ENCODE data around the gene ING3.

Gene ING3

DNA sequence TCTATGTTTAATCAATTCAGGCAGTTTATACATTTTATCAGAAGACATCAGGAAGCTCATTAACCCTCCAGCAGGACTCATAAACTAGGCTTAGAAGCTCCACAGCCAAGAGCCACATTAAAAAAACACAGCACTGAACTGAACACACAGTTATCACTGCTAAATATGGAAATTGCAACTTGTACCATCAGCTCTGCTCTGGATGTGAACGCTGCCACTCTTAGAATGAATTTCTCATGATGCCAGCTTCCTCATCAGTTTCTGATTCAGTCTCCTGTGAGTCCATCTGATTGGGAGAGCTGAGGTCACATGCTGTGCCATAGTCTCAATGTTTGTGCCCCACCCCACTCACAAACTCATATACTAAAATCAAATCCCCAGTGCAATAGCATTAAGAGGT, 17.1 kb upstream of the ING3 start:
- no peak overlapping the region for H3K23ac ChIP-seq (ENCODE audit: low read depth, low read length, poor library complexity)
- H4K91ac ChIP-seq (ENCODE audit: low read depth, low read length, poor library complexity), result no peak overlapping the region
- H3K4ac ChIP-seq (ENCODE audit: low read length), result no peak overlapping the region
- no peak overlapping the region for H2AK5ac ChIP-seq (ENCODE audit: low read depth, low read length)
- no peak overlapping the region for H3K9ac ChIP-seq (ENCODE audit: low read depth, low read length, poor library complexity)
- no peaks in the 10 kb centered on the region for H3K9me3 ChIP-seq (replicated peaks in 1 of 2; ENCODE audit: control insufficient read depth in 2 of 2, insufficient read depth in 1 of 2, low read depth in 1 of 2, low read length in 2 of 2)
- no peak overlapping the region for H3K14ac ChIP-seq (ENCODE audit: low read length)
- no peak overlapping the region for H2BK15ac ChIP-seq (ENCODE audit: low read length)
- no peak overlapping the region for H3K18ac ChIP-seq (ENCODE audit: low read length)
- no peaks in the 10 kb centered on the region for H3K36me3 ChIP-seq (replicated peaks in 1 of 2; ENCODE audit: control insufficient read depth in 2 of 2, insufficient read depth in 2 of 2, low read length in 2 of 2)
- H2BK12ac ChIP-seq (ENCODE audit: low read length), result no peak overlapping the region
- no peak overlapping the region for H3K27ac ChIP-seq (replicated peaks; ENCODE audit: low read length)
- no peak overlapping the region for H2BK5ac ChIP-seq (ENCODE audit: low read length)
- H3K4me3 ChIP-seq (ENCODE audit: low read length in 2 of 2), result no peak overlapping the region
- H3K4me1 ChIP-seq (ENCODE audit: control insufficient read depth in 2 of 2, insufficient read depth in 1 of 2, low read depth in 1 of 2, low read length in 2 of 2), result peaks cover 0 to 2% of the 10 kb centered on the region in 2 donors
- H2BK120ac ChIP-seq (ENCODE audit: low read depth, low read length), result no peak overlapping the region
- no peak overlapping the region for H4K8ac ChIP-seq (ENCODE audit: low read depth, low read length)
- H2AFZ ChIP-seq (ENCODE audit: low read length), result no peak overlapping the region
- no peaks in the 10 kb centered on the region for H3K79me1 ChIP-seq (ENCODE audit: low read depth, low read length)
- WGBS, 2 donors (ENCODE audit: extremely low coverage in 2 of 2, insufficient read length in 2 of 2, insufficient replicate concordance in 1 of 2), result no CpG with 5 or more reads among the region's 1 CpG
- DNase-seq (ENCODE audit: low spot score), result no peak
- H3K4me2 ChIP-seq (ENCODE audit: insufficient read depth, low read length, poor library complexity, severe bottlenecking), result no peak overlapping the region
- H3K27me3 ChIP-seq (ENCODE audit: control insufficient read depth in 3 of 3, insufficient read depth in 3 of 3, low read depth in 1 of 3, low read length in 3 of 3), result no peaks in the 10 kb centered on the region

DNA sequence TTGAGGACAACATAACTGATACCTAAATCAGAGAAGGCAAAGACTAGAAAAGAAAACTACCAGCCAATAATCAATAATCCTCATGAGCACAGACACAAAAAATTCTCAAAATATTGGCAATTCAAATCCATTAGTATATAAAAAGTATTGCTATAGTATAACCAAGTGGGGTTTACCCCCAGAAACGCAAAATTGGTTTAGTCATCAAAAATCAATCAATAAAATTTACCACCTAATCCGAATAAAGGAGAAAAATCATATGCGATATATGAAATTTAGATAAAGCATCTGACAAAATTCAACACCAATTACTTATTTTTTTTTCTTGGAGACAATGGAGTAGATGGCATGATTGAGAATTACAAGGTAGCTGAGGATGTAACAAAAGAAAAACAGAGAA, 11.2 kb upstream of the ING3 start:
- no peaks in the 10 kb centered on the region for H3K79me1 ChIP-seq (ENCODE audit: low read depth, low read length)
- no peak overlapping the region for H2BK15ac ChIP-seq (ENCODE audit: low read length)
- no peaks in the 10 kb centered on the region for H3K27me3 ChIP-seq (ENCODE audit: control insufficient read depth in 3 of 3, insufficient read depth in 3 of 3, low read depth in 1 of 3, low read length in 3 of 3)
- H2BK120ac ChIP-seq (ENCODE audit: low read depth, low read length), result no peak overlapping the region
- no peak overlapping the region for H3K4me3 ChIP-seq (ENCODE audit: low read length in 2 of 2)
- H3K9me3 ChIP-seq (replicated peaks in 1 of 2; ENCODE audit: control insufficient read depth in 2 of 2, insufficient read depth in 1 of 2, low read depth in 1 of 2, low read length in 2 of 2), result no peaks in the 10 kb centered on the region
- H4K91ac ChIP-seq (ENCODE audit: low read depth, low read length, poor library complexity), result no peak overlapping the region
- H3K9ac ChIP-seq (ENCODE audit: low read depth, low read length, poor library complexity), result no peak overlapping the region
- no peak for DNase-seq (ENCODE audit: low spot score)
- WGBS, 2 donors (ENCODE audit: extremely low coverage in 2 of 2, insufficient read length in 2 of 2, insufficient replicate concordance in 1 of 2), result no CpG with 5 or more reads among the region's 3 CpGs
- H4K8ac ChIP-seq (ENCODE audit: low read depth, low read length), result no peak overlapping the region
- no peak overlapping the region for H3K27ac ChIP-seq (replicated peaks; ENCODE audit: low read length)
- H2BK5ac ChIP-seq (ENCODE audit: low read length), result no peak overlapping the region
- no peak overlapping the region for H2BK12ac ChIP-seq (ENCODE audit: low read length)
- no peak overlapping the region for H3K14ac ChIP-seq (ENCODE audit: low read length)
- H3K4me2 ChIP-seq (ENCODE audit: insufficient read depth, low read length, poor library complexity, severe bottlenecking), result no peak overlapping the region
- H2AK5ac ChIP-seq (ENCODE audit: low read depth, low read length), result no peak overlapping the region
- H3K4ac ChIP-seq (ENCODE audit: low read length), result no peak overlapping the region
- no peaks in the 10 kb centered on the region for H3K4me1 ChIP-seq (ENCODE audit: control insufficient read depth in 2 of 2, insufficient read depth in 1 of 2, low read depth in 1 of 2, low read length in 2 of 2)
- H3K36me3 ChIP-seq (replicated peaks in 1 of 2; ENCODE audit: control insufficient read depth in 2 of 2, insufficient read depth in 2 of 2, low read length in 2 of 2), result no peaks in the 10 kb centered on the region
- no peak overlapping the region for H3K18ac ChIP-seq (ENCODE audit: low read length)
- no peak overlapping the region for H3K23ac ChIP-seq (ENCODE audit: low read depth, low read length, poor library complexity)
- no peak overlapping the region for H2AFZ ChIP-seq (ENCODE audit: low read length)

DNA sequence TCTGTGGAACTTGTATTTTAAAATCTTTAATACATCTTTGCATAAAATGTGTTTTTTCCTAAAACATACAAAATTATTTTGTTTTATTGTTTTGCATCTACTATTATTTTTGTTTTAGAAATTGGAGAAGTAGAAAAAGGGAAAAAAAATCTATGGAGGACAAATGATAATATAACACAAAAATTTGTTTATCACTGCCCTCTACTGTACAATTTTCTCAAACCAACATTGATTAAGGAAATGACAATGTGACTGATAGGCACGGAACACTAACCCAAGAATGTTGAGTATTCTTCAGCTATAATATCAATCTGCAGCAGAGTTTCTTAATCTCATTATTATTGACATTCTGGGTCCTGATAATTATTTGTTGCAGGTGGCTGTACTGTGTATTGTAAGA, 9.5 kb upstream of the ING3 start:
- Histone ChIP-seq H3K36me3 (replicated peaks in 1 of 2; ENCODE audit: control insufficient read depth in 2 of 2, insufficient read depth in 2 of 2, low read length in 2 of 2) (no peaks in the 10 kb centered on the region), H2AFZ (ENCODE audit: low read length) (no peak overlapping the region), H4K8ac (ENCODE audit: low read depth, low read length) (no peak overlapping the region), H2BK120ac (ENCODE audit: low read depth, low read length) (no peak overlapping the region), H3K23ac (ENCODE audit: low read depth, low read length, poor library complexity) (no peak overlapping the region), H3K79me1 (ENCODE audit: low read depth, low read length) (no peaks in the 10 kb centered on the region), H3K4me2 (ENCODE audit: insufficient read depth, low read length, poor library complexity, severe bottlenecking) (no peak overlapping the region), H3K9ac (ENCODE audit: low read depth, low read length, poor library complexity) (no peak overlapping the region), H3K27ac (replicated peaks; ENCODE audit: low read length) (no peak overlapping the region), H3K4me1 (ENCODE audit: control insufficient read depth in 2 of 2, insufficient read depth in 1 of 2, low read depth in 1 of 2, low read length in 2 of 2) (no peaks in the 10 kb centered on the region), H3K4me3 (ENCODE audit: low read length in 2 of 2) (no peak overlapping the region), H3K14ac (ENCODE audit: low read length) (no peak overlapping the region), H2BK15ac (ENCODE audit: low read length) (no peak overlapping the region), H4K91ac (ENCODE audit: low read depth, low read length, poor library complexity) (no peak overlapping the region), H3K4ac (ENCODE audit: low read length) (no peak overlapping the region), H2AK5ac (ENCODE audit: low read depth, low read length) (no peak overlapping the region), H2BK12ac (ENCODE audit: low read length) (no peak overlapping the region), H2BK5ac (ENCODE audit: low read length) (no peak overlapping the region), H3K9me3 (replicated peaks in 1 of 2; ENCODE audit: control insufficient read depth in 2 of 2, insufficient read depth in 1 of 2, low read depth in 1 of 2, low read length in 2 of 2) (no peaks in the 10 kb centered on the region), H3K27me3 (ENCODE audit: control insufficient read depth in 3 of 3, insufficient read depth in 3 of 3, low read depth in 1 of 3, low read length in 3 of 3) (no peaks in the 10 kb centered on the region), H3K18ac (ENCODE audit: low read length) (no peak overlapping the region)
- no peak for DNase-seq (ENCODE audit: low spot score)
- no CpG with 5 or more reads among the region's 1 CpG for WGBS, 2 donors (ENCODE audit: extremely low coverage in 2 of 2, insufficient read length in 2 of 2, insufficient replicate concordance in 1 of 2)

DNA sequence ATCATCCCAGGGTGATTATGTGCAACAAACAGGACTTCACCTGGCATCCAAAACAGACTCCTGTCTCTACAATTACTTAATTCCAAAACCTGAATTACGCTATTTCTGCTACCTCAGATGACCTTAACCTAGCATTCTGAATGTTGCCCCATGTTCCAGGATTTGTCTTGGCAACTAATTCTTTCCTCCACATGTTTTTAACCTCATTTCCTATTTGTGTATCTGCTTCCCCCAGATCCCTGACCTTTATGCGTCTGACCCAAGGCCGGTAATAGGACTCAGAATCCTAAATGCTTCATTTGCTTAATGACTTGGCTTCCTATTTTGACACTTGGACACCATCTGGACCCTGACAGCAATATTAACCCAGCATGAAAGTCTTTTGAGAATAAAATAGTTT, 8.7 kb upstream of the ING3 start:
- Histone ChIP-seq H3K9ac (ENCODE audit: low read depth, low read length, poor library complexity) (no peak overlapping the region), H2AFZ (ENCODE audit: low read length) (no peak overlapping the region), H3K27ac (replicated peaks; ENCODE audit: low read length) (no peak overlapping the region), H2BK5ac (ENCODE audit: low read length) (no peak overlapping the region), H2BK15ac (ENCODE audit: low read length) (no peak overlapping the region), H2AK5ac (ENCODE audit: low read depth, low read length) (no peak overlapping the region), H3K27me3 (ENCODE audit: control insufficient read depth in 3 of 3, insufficient read depth in 3 of 3, low read depth in 1 of 3, low read length in 3 of 3) (no peaks in the 10 kb centered on the region), H3K9me3 (replicated peaks in 1 of 2; ENCODE audit: control insufficient read depth in 2 of 2, insufficient read depth in 1 of 2, low read depth in 1 of 2, low read length in 2 of 2) (no peaks in the 10 kb centered on the region), H3K4ac (ENCODE audit: low read length) (no peak overlapping the region), H3K14ac (ENCODE audit: low read length) (no peak overlapping the region), H3K4me3 (ENCODE audit: low read length in 2 of 2) (no peak overlapping the region), H4K8ac (ENCODE audit: low read depth, low read length) (no peak overlapping the region), H3K79me1 (ENCODE audit: low read depth, low read length) (no peaks in the 10 kb centered on the region), H3K36me3 (replicated peaks in 1 of 2; ENCODE audit: control insufficient read depth in 2 of 2, insufficient read depth in 2 of 2, low read length in 2 of 2) (no peaks in the 10 kb centered on the region), H4K91ac (ENCODE audit: low read depth, low read length, poor library complexity) (no peak overlapping the region), H3K4me2 (ENCODE audit: insufficient read depth, low read length, poor library complexity, severe bottlenecking) (no peak overlapping the region), H3K4me1 (ENCODE audit: control insufficient read depth in 2 of 2, insufficient read depth in 1 of 2, low read depth in 1 of 2, low read length in 2 of 2) (no peaks in the 10 kb centered on the region), H2BK120ac (ENCODE audit: low read depth, low read length) (no peak overlapping the region), H3K18ac (ENCODE audit: low read length) (no peak overlapping the region), H2BK12ac (ENCODE audit: low read length) (no peak overlapping the region), H3K23ac (ENCODE audit: low read depth, low read length, poor library complexity) (no peak overlapping the region)
- no CpG with 5 or more reads among the region's 3 CpGs for WGBS, 2 donors (ENCODE audit: extremely low coverage in 2 of 2, insufficient read length in 2 of 2, insufficient replicate concordance in 1 of 2)
- DNase-seq (ENCODE audit: low spot score), result no peak

Measured in neuronal stem cell (in vitro differentiated cells).